Fibroblast of mammary gland (primary cell): ENCODE results near the gene TNS1.

Experiments used
- DNase-seq: peaks from one replicate; pipeline ENCODE4 v3.0.0-alpha.2; 2010; ENCODE audit warnings: low read depth
- H3K4me3 ChIP-seq: 2 replicates; pipeline ENCODE4 v1.5.1; 2011; ENCODE audit warnings: low read depth, mild to moderate bottlenecking, low read length, moderate library complexity; ENCODE audit not compliant: control insufficient read depth
- CTCF ChIP-seq: conservative IDR thresholded peaks from 2 replicates; pipeline ENCODE4 v1.5.1; 2011; ENCODE audit warnings: low read depth, low read length, inconsistent platforms; ENCODE audit not compliant: control insufficient read depth, insufficient read depth

The TNS1 gene

DNA sequence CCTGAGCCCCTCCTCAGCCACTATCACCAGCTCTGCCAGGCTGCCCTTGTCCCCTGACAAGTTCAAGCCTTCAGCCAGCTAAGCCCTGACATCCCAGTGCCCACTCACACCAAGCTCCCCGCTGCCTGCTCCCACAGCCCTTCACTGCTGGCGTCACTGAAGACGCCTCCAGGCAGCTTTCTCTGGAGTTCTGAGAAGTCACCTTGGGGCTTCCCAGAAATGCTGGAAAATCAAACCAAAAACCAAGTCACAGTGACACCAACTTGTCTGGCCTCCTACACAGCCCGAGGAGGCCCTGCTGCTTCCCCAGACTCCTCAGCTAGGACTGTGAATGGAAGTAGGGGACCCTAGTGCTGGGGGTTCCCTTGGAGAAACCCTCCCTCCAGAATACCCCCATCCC, 2.2 kb upstream of the TNS1 start:
- no peak for TF ChIP-seq CTCF
- DNase-seq, result no peak
- H3K4me3 ChIP-seq, result no peak overlapping the region

- TF ChIP-seq CTCF, result no peak
- no peak overlapping the region for H3K4me3 ChIP-seq
- peak; percentile 100 for DNase-seq
Measured at GRCh38 chr2:218003981-218004419, 1.2 kb upstream of the TNS1 start.

DNA sequence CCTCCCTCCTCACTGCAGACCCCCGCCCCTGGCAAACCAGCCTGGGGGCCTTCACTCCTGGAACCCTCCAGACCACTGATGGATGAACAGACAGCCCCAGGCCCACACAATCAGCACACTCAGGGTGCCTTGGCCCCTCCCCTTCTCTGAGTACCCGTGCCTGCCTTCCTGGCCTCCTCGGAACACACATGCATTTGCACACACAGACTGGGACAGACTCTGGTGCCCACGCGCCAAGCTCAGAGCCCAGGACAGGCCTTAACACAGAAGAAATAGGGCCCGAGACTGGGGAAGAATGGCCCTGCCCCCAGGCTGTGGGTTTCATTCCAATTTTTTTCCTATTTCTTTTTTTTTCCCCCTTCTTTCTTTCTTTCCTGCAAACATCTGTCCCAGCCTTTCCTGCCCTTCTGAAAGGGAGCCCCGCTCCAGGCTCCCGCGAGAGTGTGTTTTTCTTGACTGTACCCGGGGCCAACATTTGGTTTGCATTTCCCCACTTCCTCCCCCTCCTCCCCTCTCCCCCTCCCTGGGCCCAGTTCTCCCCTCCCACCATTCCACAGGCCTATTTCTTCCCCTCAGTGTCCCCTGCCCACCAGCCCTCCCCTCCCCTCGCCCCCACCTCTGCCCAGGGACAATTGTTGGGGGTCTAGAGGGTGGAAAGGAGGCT, 618 bp upstream of the TNS1 start:
- DNase-seq, result peak; percentile 89
- TF ChIP-seq CTCF, result no peak
- H3K4me3 ChIP-seq, result peak overlapping the region; percentile 79

DNA sequence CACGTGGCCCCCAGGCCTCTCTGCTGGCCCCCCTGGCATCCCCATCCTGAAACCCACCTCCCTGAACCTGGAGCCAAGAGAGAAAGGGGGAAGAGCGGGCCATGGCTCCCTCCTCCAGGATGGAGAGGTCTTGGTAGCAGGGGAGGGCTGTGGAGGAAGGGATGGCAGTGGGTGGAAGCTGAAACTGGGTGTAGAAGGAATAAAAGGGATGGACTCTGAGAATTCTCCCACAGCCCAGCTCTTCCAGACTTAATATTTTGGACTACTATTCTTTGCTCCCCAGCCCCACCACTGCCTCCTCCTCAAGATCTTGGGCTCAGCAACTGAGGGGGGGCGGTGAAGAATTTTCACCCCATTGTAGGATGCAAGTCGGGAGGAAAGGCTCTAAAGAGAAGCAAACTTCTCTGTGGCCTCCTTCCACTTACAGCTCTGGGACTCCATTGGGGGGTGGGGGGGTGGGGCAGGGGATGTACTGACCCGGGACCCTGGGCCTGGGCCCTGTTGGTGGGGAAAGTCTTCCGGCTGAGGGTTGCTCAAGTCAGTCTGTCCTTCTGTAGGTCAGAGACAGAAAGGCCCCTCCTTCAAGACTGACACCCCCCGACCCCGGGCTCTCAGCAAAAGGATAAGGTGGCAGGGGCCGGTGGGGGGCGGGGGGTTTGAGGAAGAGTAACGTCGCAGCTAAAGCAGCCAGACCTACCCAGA, 501 bp downstream of the TNS1 start:
- DNase-seq, result no peak

DNA sequence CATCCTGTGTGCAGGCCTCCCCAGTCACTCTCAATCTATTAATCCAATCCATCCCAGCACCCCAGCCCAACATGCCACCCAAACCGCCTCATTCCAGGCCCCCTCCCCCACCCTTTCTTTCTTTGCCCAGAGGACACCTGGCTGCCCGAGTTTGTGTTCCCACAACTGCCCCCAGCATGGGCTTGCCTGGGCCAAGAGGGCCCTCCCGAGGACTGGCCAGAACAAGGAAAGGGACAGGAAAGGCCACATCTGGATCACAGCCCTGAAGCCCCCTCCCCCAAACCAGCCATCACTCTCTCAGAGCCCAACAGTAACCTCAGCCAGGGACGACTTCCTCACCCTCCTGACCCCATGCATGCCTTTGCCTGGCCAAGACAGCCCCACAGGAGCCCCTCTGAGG, 1.2 kb downstream of the TNS1 start:
- no peak for TF ChIP-seq CTCF

More for the DNA sequence above, 501 bp downstream of the TNS1 start:
- no peak for TF ChIP-seq CTCF
- peak overlapping the region; percentile 79 for H3K4me3 ChIP-seq

GRCh38 chr2:218000136-218000535, 2.7 kb downstream of the TNS1 start:
- TF ChIP-seq CTCF, result no peak
- DNase-seq, result peak; percentile 96
- H3K4me3 ChIP-seq, result no peak overlapping the region

More for the DNA sequence above, 1.2 kb downstream of the TNS1 start:
- peak overlapping the region; percentile 79 for H3K4me3 ChIP-seq
- no peak for DNase-seq

GRCh38 chr2:217999595-217999959, 3.2 kb downstream of the TNS1 start:
- TF ChIP-seq CTCF, result no peak
- no peak for DNase-seq
- H3K4me3 ChIP-seq, result peak overlapping the region; percentile 9
